Testis (tissue), 3 donors: ENCODE data around the gene MEMO1. TPM values are rescaled to one million over a fixed set of nuclear protein-coding genes. Genes with fewer than 3 reads are reported as not detected.
"Not testable (repeated sequence)": the region's sequence is repeated elsewhere in the genome, so short reads cannot be mapped to it uniquely, and the experiment has no call there.

Source experiments
- DNase-seq: peaks from one replicate; pipeline ENCODE4 v3.0.0-alpha.2; 2019
- H3K27ac ChIP-seq, 2 donors: fragments of 200-600 bp; sonication (generic); one replicate each; pipeline ENCODE4 v1.5.1; 2019
- H3K27me3 ChIP-seq: fragments of 200-600 bp; sonication (generic); one replicate; pipeline ENCODE4 v1.5.1; 2019
- H3K36me3 ChIP-seq: fragments of 200-600 bp; sonication (generic); one replicate; pipeline ENCODE4 v1.5.1; 2017; ENCODE audit warnings: low read depth; ENCODE audit errors: missing control alignments
- H3K4me1 ChIP-seq: fragments of 200-600 bp; sonication (generic); one replicate; pipeline ENCODE4 v1.5.1; 2019
- H3K4me3 ChIP-seq, 2 donors: fragments of 200-600 bp; sonication (generic); one replicate each; pipeline ENCODE4 v1.5.1; 2017 to 2019
- H3K9me3 ChIP-seq: fragments of 200-600 bp; sonication (generic); one replicate; pipeline ENCODE4 v1.5.1; 2017
- CTCF ChIP-seq, 3 experiments: fragments of 450-650 bp in 2 of 3; fragments of 200-600 bp in 1 of 3; sonication (generic) in 1 of 3; IDR thresholded peaks; one replicate each; pipeline ENCODE4 v1.5.1; 2016 to 2019; ENCODE audit warnings: antibody characterized with exemption in 3 of 3, mild to moderate bottlenecking in 2 of 3, moderate library complexity in 1 of 3
- POLR2A ChIP-seq: fragments of 450-650 bp; IDR thresholded peaks from one replicate; pipeline ENCODE4 v1.6.1; 2017; ENCODE audit warnings: antibody characterized with exemption, mild to moderate bottlenecking, moderate library complexity
- WGBS, 2 donors: methylation state at CpG; one replicate each; pipeline ENCODE4 v1.1.5; 2018; 5-methylcytosine and 5-hydroxymethylcytosine counted together
- intact Hi-C: fragments of 100-400 bp; cut with DNase I; formaldehyde crosslinking; loops from one replicate; pipeline ENCODE4 v1.15.1; 2023; ENCODE audit warnings: low total_unique reads
- polyA plus RNA-seq: library from polyadenylated mRNA; stranded (reverse); fragments of 350-450 nt; fragmentation: Illumina TruSeq; extraction: RNeasy Lipid Tissue Mini Kit (QIAGEN cat#74804); gene quantifications from one replicate; pipeline ENCODE4 v1.2.3, GENCODE V29; 2014; ENCODE audit warnings: low read depth, low replicate concordance; ENCODE audit not compliant: insufficient read depth
- total RNA-seq, 2 donors: library from RNA; depleted of rRNA; stranded (reverse); fragments of >200 nt; gene quantifications; one replicate each; pipeline ENCODE4 v1.2.3, GENCODE V29; 2016

Gene MEMO1
- total and polyA plus RNA-seq, 3 donors from 2014 or later = 59.9 to 167 (median 61.1) TPM

DNA sequence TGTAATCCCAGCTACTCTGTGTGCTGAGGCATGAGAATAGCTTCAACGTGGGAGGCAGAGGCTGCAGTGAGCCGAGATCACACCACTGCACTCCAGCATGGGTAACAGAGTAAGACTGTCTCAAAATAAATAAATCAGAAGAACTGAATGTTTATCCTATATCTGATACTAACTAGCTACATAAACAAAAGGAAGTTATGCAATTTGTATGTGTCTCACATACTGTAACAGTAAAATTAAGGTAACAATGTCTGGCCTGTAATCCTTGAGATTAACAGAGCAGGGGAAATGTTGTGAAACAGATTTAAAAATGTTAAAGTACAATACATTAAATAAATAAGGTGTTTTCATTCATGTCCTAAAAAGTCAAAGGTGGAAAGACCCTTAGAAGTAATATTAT lies 150.8 kb downstream of the MEMO1 start:
- H3K36me3 ChIP-seq = no peaks in the 10 kb centered on the region
- no peaks in the 10 kb centered on the region for H3K4me1 ChIP-seq
- no peak for DNase-seq
- H3K27me3 ChIP-seq = no peaks in the 10 kb centered on the region
- intact Hi-C loops = no loop called here
- WGBS, 2 donors = 57 to 61% methylated on average over 2 of the region's 2 CpGs
- no peak overlapping the region for H3K4me3 ChIP-seq
- no peaks in the 10 kb centered on the region for H3K9me3 ChIP-seq
- H3K27ac ChIP-seq = no peak overlapping the region
- TF ChIP-seq CTCF (IDR thresholded peaks at IDR 0.05) = no peak
- TF ChIP-seq POLR2A = no peak

GRCh38 chr2:31853521-31853920 lies 157.3 kb downstream of the MEMO1 start:
- no peaks in the 10 kb centered on the region for H3K36me3 ChIP-seq
- TF ChIP-seq CTCF (IDR thresholded peaks at IDR 0.05) (no peak), POLR2A (no peak)
- intact Hi-C loops = no loop called here
- H3K9me3 ChIP-seq = no peaks in the 10 kb centered on the region
- no peak overlapping the region for H3K4me3 ChIP-seq
- H3K27me3 ChIP-seq = no peaks in the 10 kb centered on the region
- no peak for DNase-seq
- no peak overlapping the region for H3K27ac ChIP-seq
- H3K4me1 ChIP-seq = no peaks in the 10 kb centered on the region

DNA sequence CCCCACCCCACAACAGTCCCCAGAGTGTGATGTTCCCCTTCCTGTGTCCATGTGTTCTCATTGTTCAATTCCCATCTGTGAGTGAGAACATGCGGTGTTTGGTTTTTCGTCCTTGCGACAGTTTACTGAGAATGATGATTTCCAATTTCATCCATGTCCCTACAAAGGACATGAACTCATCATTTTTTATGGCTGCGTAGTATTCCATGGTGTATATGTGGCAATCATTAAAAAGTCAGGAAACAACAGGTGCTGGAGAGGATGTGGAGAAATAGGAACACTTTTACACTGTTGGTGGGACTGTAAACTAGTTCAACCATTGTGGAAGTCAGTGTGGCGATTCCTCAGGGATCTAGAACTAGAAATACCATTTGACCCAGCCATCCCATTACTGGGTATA lies 168.7 kb downstream of the MEMO1 start:
- H3K36me3 ChIP-seq, H3K27me3 ChIP-seq, H3K9me3 ChIP-seq, DNase-seq, H3K4me3 ChIP-seq, H3K4me1 ChIP-seq, H3K27ac ChIP-seq, intact Hi-C loops: not testable (repeated sequence)
- 91 to 95% methylated on average over 5 of the region's 5 CpGs for WGBS, 2 donors

DNA sequence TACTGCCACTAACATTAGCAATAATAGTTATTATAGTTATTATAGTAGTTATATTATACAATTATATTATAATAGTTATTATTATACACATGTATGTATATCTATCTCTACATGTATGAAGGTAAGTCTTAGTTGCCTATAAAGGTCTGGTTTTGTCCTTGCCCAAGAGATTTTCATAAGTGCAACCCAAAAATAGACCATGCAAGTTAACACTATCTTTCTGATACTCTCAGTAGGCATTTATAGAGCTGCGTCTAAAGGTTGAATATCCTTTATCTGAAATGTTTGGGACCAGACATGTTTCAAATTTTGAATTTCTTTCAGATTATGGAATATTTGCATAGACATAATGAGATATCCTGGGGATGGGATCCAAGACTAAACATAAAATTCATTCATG lies 175.4 kb downstream of the MEMO1 start:
- WGBS, 2 donors = 70 to 76% methylated on average over 1 of the region's 1 CpG
- intact Hi-C loops = no loop called here

GRCh38 chr2:31832363-31832762 lies 178.4 kb downstream of the MEMO1 start:
- 68 to 89% methylated on average over 5 of the region's 5 CpGs for WGBS, 2 donors

More for the DNA sequence above, 175.4 kb downstream of the MEMO1 start:
- DNase-seq = no peak
- TF ChIP-seq POLR2A = no peak
- no peak for TF ChIP-seq CTCF (IDR thresholded peaks at IDR 0.05)
- Histone ChIP-seq H3K27ac (no peak overlapping the region), H3K9me3 (no peaks in the 10 kb centered on the region), H3K4me3 (no peak overlapping the region), H3K27me3 (no peaks in the 10 kb centered on the region), H3K36me3 (no peaks in the 10 kb centered on the region), H3K4me1 (no peaks in the 10 kb centered on the region)

More at GRCh38 chr2:31832363-31832762, 178.4 kb downstream of the MEMO1 start:
- Histone ChIP-seq H3K4me3 (no peak overlapping the region), H3K4me1 (no peaks in the 10 kb centered on the region), H3K9me3 (no peaks in the 10 kb centered on the region), H3K27ac (no peak overlapping the region), H3K27me3 (no peaks in the 10 kb centered on the region), H3K36me3 (no peaks in the 10 kb centered on the region)
- intact Hi-C loops = no loop called here
- no peak for DNase-seq
- TF ChIP-seq POLR2A (no peak), CTCF (IDR thresholded peaks at IDR 0.05) (no peak)
